ENCODE measurements around the gene MREG. TPM values are rescaled to one million over a fixed set of nuclear protein-coding genes. Genes with fewer than 3 reads are reported as not detected.

The MREG gene
- total and polyA plus RNA-seq, 2 experiments from 2014 or later: 19.4 to 25.3 TPM

- no peak for TF ChIP-seq EZH2 (IDR thresholded peaks at IDR 0.05; ENCODE audit: low read depth, unreplicated experiment)
- no peak for TF ChIP-seq JUNB (IDR thresholded peaks at IDR 0.05; ENCODE audit: unreplicated experiment)
- no peak for TF ChIP-seq ZNF331 (CRISPR knock-in tag; IDR thresholded peaks at IDR 0.05; ENCODE audit: low read depth)
- TF ChIP-seq EZH2phosphoT487 (IDR thresholded peaks at IDR 0.05; ENCODE audit: unreplicated experiment): no peak
- TF ChIP-seq ETS1 (IDR thresholded peaks at IDR 0.05): no peak
- peaks cover 4% of the 10 kb centered on the region; the same call in 2 of the 3 replicates for H3K4me1 Mint-ChIP-seq
Measured at GRCh38 chr2:215900843-215901242, 112.5 kb downstream of the MREG start.

GRCh38 chr2:215900203-215900611, 113.1 kb downstream of the MREG start:
- H3K4me2 ChIP-seq: no peak overlapping the region
- Mint-ChIP-seq H3K4me3 (no peak overlapping the region), H3K4me1 (peaks cover 4% of the 10 kb centered on the region; the same call in 2 of the 3 replicates), H3K27me3 (ENCODE audit: insufficient read depth, low read depth, poor library complexity) (peaks cover 2% of the 10 kb centered on the region), H3K9me3 (no peaks in the 10 kb centered on the region), H3K36me3 (ENCODE audit: low read depth) (no peaks in the 10 kb centered on the region; the same call in 2 of the 3 replicates), H3K27ac (no peak overlapping the region)
- H3K4me1 ChIP-seq (ENCODE audit: insufficient read depth): 0 out of 2 replicates have a peak, but pooled peaks cover 6% of the 10 kb centered on the region
- no peak overlapping the region for H3K4me3 ChIP-seq
- no peaks in the 10 kb centered on the region for H4K20me1 ChIP-seq (replicated peaks; ENCODE audit: insufficient read depth)
- H3K36me3 ChIP-seq (ENCODE audit: insufficient read depth): no peaks in the 10 kb centered on the region
- H2AFZ ChIP-seq: 0 out of 2 replicates have a peak overlapping the region, but pooled peaks have one; percentile 63
- H3K27me3 ChIP-seq (ENCODE audit: insufficient read depth): no peaks in the 10 kb centered on the region
- peaks cover 12% of the 10 kb centered on the region; the same call in 1 of the 2 replicates for H3K9me2 ChIP-seq (ENCODE audit: insufficient read depth)
- no peaks in the 10 kb centered on the region for H3K79me2 ChIP-seq (replicated peaks; ENCODE audit: insufficient read depth)
- no peaks in the 10 kb centered on the region for H3F3A ChIP-seq (replicated peaks; ENCODE audit: low read depth)
- no peak for DNase-seq (ENCODE audit: low spot score)
- no peak overlapping the region for H3K27ac ChIP-seq (ENCODE audit: low read depth)
- ATAC-seq: no peak
- TF ChIP-seq EZH2phosphoT487 (IDR thresholded peaks at IDR 0.05; ENCODE audit: unreplicated experiment) (no peak), CTCF (conservative IDR thresholded peaks at IDR 0.05; ENCODE audit: low read depth in 2 of 2) (no peak), CREB1 (CRISPR knock-in tag; IDR thresholded peaks at IDR 0.05; ENCODE audit: low read depth) (no peak), ZNF331 (CRISPR knock-in tag; IDR thresholded peaks at IDR 0.05; ENCODE audit: low read depth) (no peak), ETS1 (IDR thresholded peaks at IDR 0.05) (no peak), POLR2AphosphoS5 (IDR thresholded peaks at IDR 0.05; ENCODE audit: low read depth) (no peak), EZH2 (IDR thresholded peaks at IDR 0.05; ENCODE audit: low read depth, unreplicated experiment) (no peak), REST (IDR thresholded peaks at IDR 0.05; ENCODE audit: unreplicated experiment) (no peak), STAT1 (IDR thresholded peaks at IDR 0.05; ENCODE audit: unreplicated experiment) (no peak), ZNF114 (CRISPR knock-in tag; IDR thresholded peaks at IDR 0.05) (no peak)

More at GRCh38 chr2:215900843-215901242, 112.5 kb downstream of the MREG start:
- H3K79me2 ChIP-seq (replicated peaks; ENCODE audit: insufficient read depth): no peaks in the 10 kb centered on the region
- H3K27ac ChIP-seq (ENCODE audit: low read depth): no peak overlapping the region
- peaks cover 12% of the 10 kb centered on the region; the same call in 1 of the 2 replicates for H3K9me2 ChIP-seq (ENCODE audit: insufficient read depth)
- H3F3A ChIP-seq (replicated peaks; ENCODE audit: low read depth): no peaks in the 10 kb centered on the region
- ATAC-seq (no peak), DNase-seq (ENCODE audit: low spot score) (no peak)
- H3K36me3 ChIP-seq (ENCODE audit: insufficient read depth): no peaks in the 10 kb centered on the region
- no peak overlapping the region for H2AFZ ChIP-seq
- no peak overlapping the region for H3K4me2 ChIP-seq
- Mint-ChIP-seq H3K27ac (no peak overlapping the region), H3K9me3 (no peaks in the 10 kb centered on the region), H3K4me3 (no peak overlapping the region), H3K27me3 (ENCODE audit: insufficient read depth, low read depth, poor library complexity) (peaks cover 2% of the 10 kb centered on the region), H3K36me3 (ENCODE audit: low read depth) (no peaks in the 10 kb centered on the region; the same call in 2 of the 3 replicates)
- H3K4me1 ChIP-seq (ENCODE audit: insufficient read depth): 0 out of 2 replicates have a peak, but pooled peaks cover 6% of the 10 kb centered on the region
- H3K4me3 ChIP-seq: no peak overlapping the region
- H3K27me3 ChIP-seq (ENCODE audit: insufficient read depth): no peaks in the 10 kb centered on the region
- H4K20me1 ChIP-seq (replicated peaks; ENCODE audit: insufficient read depth): no peaks in the 10 kb centered on the region

All from GM23338 (cell line).